NCI-H1048 (cell line): Measurements from ENCODE around the gene KRTAP5-4.

Experiments used
- DNase-seq: peaks from one replicate; lab custom pipeline; 2025; lab: John Stamatoyannopoulos, UW

KRTAP5-4 gene

GRCh38 chr11:1572197-1573076 lies 49.5 kb downstream of the KRTAP5-4 start, which contains the start of gene DUSP8:
DUSP8 (minus strand) TSS chr11:1572271; CDS start chr11:1565826, 6,445 bp downstream.
- no peak for DNase-seq

GRCh38 chr11:1571760-1572196 lies 50.2 kb downstream of the KRTAP5-4 start:
- no peak for DNase-seq
